Duodenal mucosa (tissue), 2 donors: Measurements from ENCODE around the gene AMZ1.

ENCODE experiments used
- H3K27ac ChIP-seq: one replicate; pipeline ENCODE4 v1.7.0; 2013; ENCODE audit warnings: low read depth, low read length
- H3K27me3 ChIP-seq, 2 donors: one replicate each; pipeline ENCODE4 v1.7.0; 2013; ENCODE audit warnings: low read length in 2 of 2, control low read depth in 1 of 2; ENCODE audit not compliant: insufficient read depth in 2 of 2, control insufficient read depth in 1 of 2
- H3K36me3 ChIP-seq, 2 donors: one replicate each; pipeline ENCODE4 v1.7.0; 2013; ENCODE audit warnings: low read length in 2 of 2, control low read depth in 1 of 2; ENCODE audit not compliant: insufficient read depth in 2 of 2, control insufficient read depth in 1 of 2
- H3K4me1 ChIP-seq, 2 donors: one replicate each; pipeline ENCODE4 v1.7.0; 2013; ENCODE audit warnings: low read length in 2 of 2, control low read depth in 1 of 2; ENCODE audit not compliant: insufficient read depth in 2 of 2, control insufficient read depth in 1 of 2
- H3K4me3 ChIP-seq, 2 donors: one replicate each; pipeline ENCODE4 v1.7.0; 2013; ENCODE audit warnings: low read length in 2 of 2, low read depth in 1 of 2
- H3K9ac ChIP-seq, 2 donors: one replicate each; pipeline ENCODE4 v1.7.0; 2013; ENCODE audit warnings: low read length in 2 of 2, low read depth in 1 of 2
- H3K9me3 ChIP-seq, 2 donors: one replicate each; pipeline ENCODE4 v1.7.0; 2013; ENCODE audit warnings: low read length in 2 of 2, control low read depth in 1 of 2; ENCODE audit not compliant: control insufficient read depth in 1 of 2

The AMZ1 gene

GRCh38 chr7:2750004-2750407, 62.0 kb downstream of the AMZ1 start:
- no peak overlapping the region for H3K9ac ChIP-seq

GRCh38 chr7:2751086-2751485, 63.1 kb downstream of the AMZ1 start:
- Histone ChIP-seq H3K9ac (no peak overlapping the region), H3K4me3 (no peak overlapping the region), H3K4me1 (no peaks in the 10 kb centered on the region), H3K9me3 (no peaks in the 10 kb centered on the region), H3K27me3 (no peaks in the 10 kb centered on the region), H3K36me3 (no peaks in the 10 kb centered on the region), H3K27ac (no peak overlapping the region)

More at GRCh38 chr7:2750004-2750407, 62.0 kb downstream of the AMZ1 start:
- no peaks in the 10 kb centered on the region for H3K36me3 ChIP-seq
- H3K4me3 ChIP-seq = no peak overlapping the region
- H3K27ac ChIP-seq = no peak overlapping the region
- H3K9me3 ChIP-seq = no peaks in the 10 kb centered on the region
- no peaks in the 10 kb centered on the region for H3K4me1 ChIP-seq
- no peaks in the 10 kb centered on the region for H3K27me3 ChIP-seq

- Histone ChIP-seq H3K4me3 (no peak overlapping the region), H3K9ac (no peak overlapping the region), H3K27ac (no peak overlapping the region), H3K36me3 (no peaks in the 10 kb centered on the region), H3K9me3 (no peaks in the 10 kb centered on the region), H3K27me3 (no peaks in the 10 kb centered on the region), H3K4me1 (peaks cover 5 to 10% of the 10 kb centered on the region in 2 donors)
Measured at GRCh38 chr7:2753148-2753547, 65.1 kb downstream of the AMZ1 start.

GRCh38 chr7:2754086-2754485, 66.1 kb downstream of the AMZ1 start:
- Histone ChIP-seq H3K4me3 (no peak overlapping the region), H3K27me3 (no peaks in the 10 kb centered on the region), H3K9ac (no peak overlapping the region), H3K27ac (no peak overlapping the region), H3K9me3 (no peaks in the 10 kb centered on the region), H3K36me3 (no peaks in the 10 kb centered on the region), H3K4me1 (peaks cover 12 to 17% of the 10 kb centered on the region in 2 donors)

- H3K4me3 ChIP-seq = no peak overlapping the region
- no peak overlapping the region for H3K9ac ChIP-seq
- H3K27ac ChIP-seq = no peak overlapping the region
- no peaks in the 10 kb centered on the region for H3K36me3 ChIP-seq
- peaks cover 20 to 25% of the 10 kb centered on the region in 2 donors for H3K4me1 ChIP-seq
- H3K9me3 ChIP-seq = no peaks in the 10 kb centered on the region
- no peaks in the 10 kb centered on the region for H3K27me3 ChIP-seq
Measured at GRCh38 chr7:2754912-2755311, 66.9 kb downstream of the AMZ1 start.

GRCh38 chr7:2755531-2755930, 67.5 kb downstream of the AMZ1 start:
- Histone ChIP-seq H3K27me3 (no peaks in the 10 kb centered on the region), H3K4me3 (no peak overlapping the region), H3K9me3 (no peaks in the 10 kb centered on the region), H3K36me3 (no peaks in the 10 kb centered on the region), H3K4me1 (peaks cover 25 to 31% of the 10 kb centered on the region in 2 donors), H3K27ac (no peak overlapping the region), H3K9ac (no peak overlapping the region)

GRCh38 chr7:2757361-2757903, 69.4 kb downstream of the AMZ1 start:
- H3K36me3 ChIP-seq = peaks cover 0 to 4% of the 10 kb centered on the region in 2 donors
- H3K4me3 ChIP-seq = no peak overlapping the region
- peaks cover 32 to 40% of the 10 kb centered on the region in 2 donors for H3K4me1 ChIP-seq
- peak overlapping the region; percentile 22 for H3K27ac ChIP-seq
- H3K27me3 ChIP-seq = no peaks in the 10 kb centered on the region
- no peak overlapping the region for H3K9ac ChIP-seq
- no peaks in the 10 kb centered on the region for H3K9me3 ChIP-seq

GRCh38 chr7:2757904-2758672, 70.1 kb downstream of the AMZ1 start:
- Histone ChIP-seq H3K36me3 (peaks cover 0 to 6% of the 10 kb centered on the region in 2 donors), H3K27me3 (no peaks in the 10 kb centered on the region), H3K27ac (peak overlapping the region; percentile 82), H3K4me1 (peaks cover 32 to 42% of the 10 kb centered on the region in 2 donors), H3K9ac (no peak overlapping the region), H3K9me3 (no peaks in the 10 kb centered on the region), H3K4me3 (no peak overlapping the region)

- Histone ChIP-seq H3K9ac (peak overlapping the region in 1 of 2 donors; percentile 47), H3K9me3 (no peaks in the 10 kb centered on the region), H3K36me3 (peaks cover 0 to 6% of the 10 kb centered on the region in 2 donors), H3K4me3 (no peak overlapping the region), H3K4me1 (peaks cover 32 to 47% of the 10 kb centered on the region in 2 donors), H3K27ac (peak overlapping the region; percentile 82), H3K27me3 (no peaks in the 10 kb centered on the region)
Measured at GRCh38 chr7:2758673-2759616, 70.9 kb downstream of the AMZ1 start.

GRCh38 chr7:2759736-2760097, 71.7 kb downstream of the AMZ1 start:
- Histone ChIP-seq H3K4me3 (peak overlapping the region; percentile 43 to 67), H3K9me3 (no peaks in the 10 kb centered on the region), H3K9ac (peak overlapping the region in 1 of 2 donors; percentile 47), H3K27ac (peak overlapping the region; percentile 66), H3K4me1 (peaks cover 32 to 47% of the 10 kb centered on the region in 2 donors), H3K36me3 (peaks cover 0 to 6% of the 10 kb centered on the region in 2 donors), H3K27me3 (no peaks in the 10 kb centered on the region)
